Measurements from ENCODE around the gene CYP8B1. TPM values are rescaled to one million over a fixed set of nuclear protein-coding genes. Genes with fewer than 3 reads are reported as not detected.

Gene CYP8B1
- total RNA-seq, 4 donors from 2014 or later: not detected

GRCh38 chr3:42827023-42827422 is 48.7 kb downstream of the CYP8B1 start:
- no peaks in the 10 kb centered on the region for H3K36me3 ChIP-seq
- TF ChIP-seq EP300 (IDR thresholded peaks at IDR 0.05) (no peak), CTCF (IDR thresholded peaks at IDR 0.05) (no peak), POLR2A (IDR thresholded peaks at IDR 0.05) (no peak)

GRCh38 chr3:42826141-42826540 is 49.5 kb downstream of the CYP8B1 start:
- Histone ChIP-seq H3K27ac (no peak overlapping the region), H3K27me3 (no peaks in the 10 kb centered on the region), H3K4me1 (peaks cover 0 to 10% (median 2%) of the 10 kb centered on the region in 4 donors), H3K4me3 (no peak overlapping the region), H3K36me3 (no peaks in the 10 kb centered on the region), H3K9me3 (no peaks in the 10 kb centered on the region)
- TF ChIP-seq EP300 (IDR thresholded peaks at IDR 0.05) (no peak), CTCF (IDR thresholded peaks at IDR 0.05) (no peak), POLR2A (IDR thresholded peaks at IDR 0.05) (no peak)
- DNase-seq (ENCODE audit: low spot score in 2 of 2): no peak

More at GRCh38 chr3:42827023-42827422, 48.7 kb downstream of the CYP8B1 start:
- no peak overlapping the region for H3K27ac ChIP-seq
- no peak overlapping the region for H3K4me3 ChIP-seq
- no peaks in the 10 kb centered on the region for H3K9me3 ChIP-seq
- DNase-seq (ENCODE audit: low spot score in 2 of 2): no peak
- peaks cover 0 to 13% (median 4%) of the 10 kb centered on the region in 4 donors for H3K4me1 ChIP-seq
- H3K27me3 ChIP-seq: no peaks in the 10 kb centered on the region

- H3K4me3 ChIP-seq: no peak overlapping the region
- H3K27ac ChIP-seq: no peak overlapping the region
- TF ChIP-seq POLR2A (IDR thresholded peaks at IDR 0.05): no peak
- no peak for TF ChIP-seq EP300 (IDR thresholded peaks at IDR 0.05)
- TF ChIP-seq CTCF (IDR thresholded peaks at IDR 0.05): no peak
- no peaks in the 10 kb centered on the region for H3K9me3 ChIP-seq
- H3K27me3 ChIP-seq: no peaks in the 10 kb centered on the region
- H3K36me3 ChIP-seq: no peaks in the 10 kb centered on the region
- DNase-seq (ENCODE audit: low spot score in 2 of 2): no peak
- whole genome bisulfite sequencing, 2 donors: 70 to 78% methylated on average over 2 of the region's 2 CpGs
- H3K4me1 ChIP-seq: peaks cover 0 to 10% (median 0%) of the 10 kb centered on the region in 4 donors
Measured at GRCh38 chr3:42823351-42823750, 52.3 kb downstream of the CYP8B1 start.

- Histone ChIP-seq H3K4me1 (peaks cover 0 to 5% (median 0%) of the 10 kb centered on the region in 4 donors), H3K9me3 (no peaks in the 10 kb centered on the region), H3K27ac (no peak overlapping the region), H3K36me3 (no peaks in the 10 kb centered on the region), H3K4me3 (no peak overlapping the region), H3K27me3 (no peaks in the 10 kb centered on the region)
- TF ChIP-seq POLR2A (IDR thresholded peaks at IDR 0.05): no peak
- TF ChIP-seq CTCF (IDR thresholded peaks at IDR 0.05): no peak
- TF ChIP-seq EP300 (IDR thresholded peaks at IDR 0.05): no peak
- no peak for DNase-seq (ENCODE audit: low spot score in 2 of 2)
- 85 to 91% methylated on average over 3 of the region's 3 CpGs for WGBS, 2 donors
Measured at GRCh38 chr3:42822828-42823227, 52.9 kb downstream of the CYP8B1 start.

Other genes with a start within 250 kb of the CYP8B1 start
- 10 to 100 TPM; 44.6 to 81.3 (median 60.3) TPM for gene ZBTB47, start 222.2 kb downstream of the CYP8B1 start, total RNA-seq
- under 1 TPM in 1 of 4 donors, not detected in 3; 0.42 TPM for gene KLHL40, start 190.3 kb downstream of the CYP8B1 start, total RNA-seq
- 1 to 10 TPM in 1 of 4 donors, not detected in 3; 3.5 TPM for gene HHATL, start 173.1 kb downstream of the CYP8B1 start, total RNA-seq
- gene CCDC13, start 102.6 kb downstream of the CYP8B1 start, total RNA-seq: 10 to 100 TPM in 1 of 4 donors, 1 to 10 TPM in 3; 1.7 to 12.6 (median 2.0) TPM
- 100 to 1,000 TPM; 155 to 204 (median 186) TPM for gene HIGD1A, start 71.4 kb downstream of the CYP8B1 start, total RNA-seq
- 10 to 100 TPM; 25.2 to 59.0 (median 38.6) TPM for gene ACKR2, start 66.4 kb downstream of the CYP8B1 start, total RNA-seq
- 10 to 100 TPM in 3 of 4 donors, 1 to 10 TPM in 1; 9.0 to 20.0 (median 16.7) TPM for gene ZNF662, start 30.3 kb upstream of the CYP8B1 start, total RNA-seq
- 10 to 100 TPM; 43.0 to 70.6 (median 49.5) TPM for gene GASK1A, start 103.4 kb upstream of the CYP8B1 start, total RNA-seq
- 10 to 100 TPM; 22.2 to 39.4 (median 27.8) TPM for gene POMGNT2, start 230.2 kb upstream of the CYP8B1 start, total RNA-seq

All from tibial nerve (tissue), 4 donors.